Stimulated activated CD4-positive, alpha-beta T cell treated with anti-CD3 and anti-CD28 coated beads, Interleukin-4, amount 100 ng/mL, for 24 hours (primary cell): Measurements from ENCODE around the gene ZBTB7A.

Experiments used
- DNase-seq: peaks from one replicate; pipeline ENCODE4 v3.0.0-alpha.2; 2020

Gene ZBTB7A

GRCh38 chr19:4052114-4052992 lies 14.3 kb downstream of the ZBTB7A start:
- no peak for DNase-seq

GRCh38 chr19:4051175-4052101 lies 15.3 kb downstream of the ZBTB7A start:
- DNase-seq = no peak

- DNase-seq = no peak
These were observed 17.3 kb downstream of the ZBTB7A start for GRCh38 chr19:4049432-4049831.

GRCh38 chr19:4046946-4047683 lies 19.6 kb downstream of the ZBTB7A start:
- no peak for DNase-seq

- DNase-seq = no peak
These were observed 20.4 kb downstream of the ZBTB7A start for GRCh38 chr19:4046362-4046691.

- no peak for DNase-seq
These were observed 20.9 kb downstream of the ZBTB7A start for GRCh38 chr19:4045597-4046361.

GRCh38 chr19:4044990-4045465 lies 21.7 kb downstream of the ZBTB7A start:
- DNase-seq = no peak

- DNase-seq = no peak
These were observed 22.6 kb downstream of the ZBTB7A start for GRCh38 chr19:4043966-4044715.

GRCh38 chr19:4043401-4043800 lies 23.3 kb downstream of the ZBTB7A start:
- DNase-seq = no peak

GRCh38 chr19:4042731-4043082 lies 24.0 kb downstream of the ZBTB7A start:
- no peak for DNase-seq

GRCh38 chr19:4042064-4042730 lies 24.5 kb downstream of the ZBTB7A start:
- no peak for DNase-seq

- DNase-seq = no peak
These were observed 27.9 kb downstream of the ZBTB7A start for GRCh38 chr19:4038661-4039423.

GRCh38 chr19:4038057-4038456 lies 28.6 kb downstream of the ZBTB7A start:
- no peak for DNase-seq

GRCh38 chr19:4037301-4037949 lies 29.3 kb downstream of the ZBTB7A start:
- DNase-seq = no peak

- no peak for DNase-seq
These were observed 30.0 kb downstream of the ZBTB7A start for GRCh38 chr19:4036576-4037300.

- DNase-seq = no peak
These were observed 31.1 kb downstream of the ZBTB7A start for GRCh38 chr19:4035582-4035981.

- DNase-seq = no peak
These were observed 31.6 kb downstream of the ZBTB7A start for GRCh38 chr19:4035018-4035566.
